ENCODE data around the gene BBS1. TPM values are rescaled to one million over a fixed set of nuclear protein-coding genes. Genes with fewer than 3 reads are reported as not detected.

BBS1 gene
- total RNA-seq, 3 donors from 2014 or later = 51.5 to 79.5 (median 63.8) TPM

- intact Hi-C loops (cut with DNase I; ENCODE audit: low total_unique reads) = no loop called here
- H3K36me3 ChIP-seq = no peaks in the 10 kb centered on the region
- no peak for TF ChIP-seq POLR2AphosphoS5 (IDR thresholded peaks at IDR 0.05)
- no peak for TF ChIP-seq POLR2A (IDR thresholded peaks at IDR 0.05)
- no peak for TF ChIP-seq CTCF (IDR thresholded peaks at IDR 0.05)
- no peaks in the 10 kb centered on the region for H3K4me1 ChIP-seq
- no peak for DNase-seq (ENCODE audit: low spot score in 2 of 2)
- H3K9me3 ChIP-seq = no peaks in the 10 kb centered on the region
- H3K27me3 ChIP-seq = no peaks in the 10 kb centered on the region
- no peak overlapping the region for H3K4me3 ChIP-seq
- no peak overlapping the region for H3K27ac ChIP-seq
These were observed 33.6 kb upstream of the BBS1 start for GRCh38 chr11:66476841-66477251.

GRCh38 chr11:66477263-66478201 is 32.9 kb upstream of the BBS1 start:
- intact Hi-C loops (cut with DNase I; ENCODE audit: low total_unique reads) = no loop called here
- Histone ChIP-seq H3K4me1 (no peaks in the 10 kb centered on the region), H3K27ac (no peak overlapping the region), H3K9me3 (no peaks in the 10 kb centered on the region), H3K27me3 (no peaks in the 10 kb centered on the region), H3K4me3 (no peak overlapping the region), H3K36me3 (no peaks in the 10 kb centered on the region)
- DNase-seq (ENCODE audit: low spot score in 2 of 2) = no peak
- no peak for TF ChIP-seq POLR2AphosphoS5 (IDR thresholded peaks at IDR 0.05)
- TF ChIP-seq POLR2A (IDR thresholded peaks at IDR 0.05) = no peak
- no peak for TF ChIP-seq CTCF (IDR thresholded peaks at IDR 0.05)

GRCh38 chr11:66478729-66479393 is 31.6 kb upstream of the BBS1 start:
- H3K4me1 ChIP-seq = no peaks in the 10 kb centered on the region
- no peak for DNase-seq (ENCODE audit: low spot score in 2 of 2)
- no peaks in the 10 kb centered on the region for H3K36me3 ChIP-seq
- peak overlapping the region; percentile 90 to 95 for H3K27ac ChIP-seq
- TF ChIP-seq CTCF (IDR thresholded peaks at IDR 0.05) (peak; percentile 51 to 52 (median 51)), POLR2A (IDR thresholded peaks at IDR 0.05) (no peak)
- no peaks in the 10 kb centered on the region for H3K9me3 ChIP-seq
- no peaks in the 10 kb centered on the region for H3K27me3 ChIP-seq
- intact Hi-C loops (cut with DNase I; ENCODE audit: low total_unique reads) = loop anchor here (1.0 kb wide), 1 partner anchor 15 kb away; no protein-coding TSS in a partner anchor
- H3K4me3 ChIP-seq = peak overlapping the region; percentile 64 to 87 (median 72)

- Histone ChIP-seq H3K36me3 (no peaks in the 10 kb centered on the region), H3K9me3 (no peaks in the 10 kb centered on the region), H3K4me1 (no peaks in the 10 kb centered on the region), H3K27ac (peak overlapping the region; percentile 90 to 95), H3K4me3 (peak overlapping the region; percentile 64 to 87 (median 72)), H3K27me3 (no peaks in the 10 kb centered on the region)
- intact Hi-C loops (cut with DNase I; ENCODE audit: low total_unique reads) = loop anchor here (1.0 kb wide), 1 partner anchor 15 kb away; no protein-coding TSS in a partner anchor
- TF ChIP-seq POLR2A (IDR thresholded peaks at IDR 0.05) = no peak
- TF ChIP-seq POLR2AphosphoS5 (IDR thresholded peaks at IDR 0.05) = peak in 1 of 3 donors; percentile 20
- TF ChIP-seq CTCF (IDR thresholded peaks at IDR 0.05) = peak in 1 of 3 donors; percentile 6
- DNase-seq (ENCODE audit: low spot score in 2 of 2) = peak; percentile 28 to 61
These were observed 30.9 kb upstream of the BBS1 start for GRCh38 chr11:66479394-66480116.

Measured in breast epithelium (tissue), 4 donors.